ENCODE results near the gene IFI35. TPM values are rescaled to one million over a fixed set of nuclear protein-coding genes. Genes with fewer than 3 reads are reported as not detected.

The IFI35 gene
- total and polyA plus RNA-seq, 2 of the 8 experiments (the other 6 are each of a cell fraction or from before 2014, with no cell fraction given) = 2.5 to 4.7 TPM

GRCh38 chr17:42964161-42964932 lies 42.2 kb upstream of the IFI35 start, which contains the start of gene AARSD1 (continued):
- TF ChIP-seq SAP30 (IDR thresholded peaks at IDR 0.05; ENCODE audit: insufficient read depth, insufficient replicate concordance, low read length) = peak; percentile 99
- no peak for TF ChIP-seq GABPA (IDR thresholded peaks at IDR 0.05; ENCODE audit: borderline replicate concordance, insufficient read depth, low read length)
- no peak for TF ChIP-seq RBBP5 (IDR thresholded peaks at IDR 0.05; ENCODE audit: borderline replicate concordance, low read depth, low read length)
- TF ChIP-seq HDAC2 (IDR thresholded peaks at IDR 0.05; ENCODE audit: borderline replicate concordance in 1 of 2, low read depth in 2 of 2, low read length in 2 of 2) = peak; percentile 60 to 63; a peak in 1 of 4 replicates
- 0 out of 2 replicates have a peak, but pooled peaks have one; percentile 53 for TF ChIP-seq TBP (IDR thresholded peaks at IDR 0.05; ENCODE audit: low read depth, low read length)
- no peak for TF ChIP-seq CBX5 (IDR thresholded peaks at IDR 0.05; ENCODE audit: low read depth, low read length)
- no peak for TF ChIP-seq EGR1 (IDR thresholded peaks at IDR 0.05; ENCODE audit: borderline replicate concordance, low read depth, low read length)
- TF ChIP-seq RAD21 (IDR thresholded peaks at IDR 0.05 in 1 of 2, conservative IDR thresholded peaks at IDR 0.05 in 1 of 2; ENCODE audit: low read depth in 2 of 2, low read length in 2 of 2) = no peak
- TF ChIP-seq SP1 (IDR thresholded peaks at IDR 0.05; ENCODE audit: low read depth, low read length) = no peak
- no peak for TF ChIP-seq POU5F1 (IDR thresholded peaks at IDR 0.05; ENCODE audit: low read depth, low read length)
- TF ChIP-seq MAFK (IDR thresholded peaks at IDR 0.05; ENCODE audit: low read depth, low read length) = no peak
- no peak for TF ChIP-seq FOSL1 (IDR thresholded peaks at IDR 0.05; ENCODE audit: insufficient read depth, low read depth, low read length)
- no peak for TF ChIP-seq KDM4A (IDR thresholded peaks at IDR 0.05; ENCODE audit: low read depth, low read length, severe bottlenecking)
- no peak for TF ChIP-seq BCL11A (IDR thresholded peaks at IDR 0.05; ENCODE audit: low read depth in 2 of 2, low read length in 2 of 2)
- TF ChIP-seq TAF7 (optimal IDR thresholded peaks at IDR 0.05; ENCODE audit: borderline replicate concordance, low read depth, low read length) = peak; percentile 36
- no peak for TF ChIP-seq RNF2 (IDR thresholded peaks at IDR 0.05; ENCODE audit: borderline replicate concordance, low read depth, low read length, missing control alignments, poor library complexity, severe bottlenecking)
- TF ChIP-seq CHD1 (IDR thresholded peaks at IDR 0.05; ENCODE audit: low read depth, low read length) = no peak
- TF ChIP-seq, protein P1, sequence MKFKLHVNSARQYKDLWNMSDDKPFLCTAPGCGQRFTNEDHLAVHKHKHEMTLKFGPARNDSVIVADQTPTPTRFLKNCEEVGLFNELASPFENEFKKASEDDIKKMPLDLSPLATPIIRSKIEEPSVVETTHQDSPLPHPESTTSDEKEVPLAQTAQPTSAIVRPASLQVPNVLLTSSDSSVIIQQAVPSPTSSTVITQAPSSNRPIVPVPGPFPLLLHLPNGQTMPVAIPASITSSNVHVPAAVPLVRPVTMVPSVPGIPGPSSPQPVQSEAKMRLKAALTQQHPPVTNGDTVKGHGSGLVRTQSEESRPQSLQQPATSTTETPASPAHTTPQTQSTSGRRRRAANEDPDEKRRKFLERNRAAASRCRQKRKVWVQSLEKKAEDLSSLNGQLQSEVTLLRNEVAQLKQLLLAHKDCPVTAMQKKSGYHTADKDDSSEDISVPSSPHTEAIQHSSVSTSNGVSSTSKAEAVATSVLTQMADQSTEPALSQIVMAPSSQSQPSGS (IDR thresholded peaks at IDR 0.05; ENCODE audit: low read length) = peak; percentile 27; the same call in 1 of the 2 replicates
- no peak for TF ChIP-seq JUN (IDR thresholded peaks at IDR 0.05; ENCODE audit: low read depth, low read length)
- no peak for TF ChIP-seq SP2 (IDR thresholded peaks at IDR 0.05; ENCODE audit: low read length)
- TF ChIP-seq HDAC6 (IDR thresholded peaks at IDR 0.05; ENCODE audit: low read depth, low read length) = no peak

Data from H1 (cell line).